ENCODE data around the gene DPP6. TPM values are rescaled to one million over a fixed set of nuclear protein-coding genes. Genes with fewer than 3 reads are reported as not detected.
A peak's percentile ranks its signal among the peaks of the same experiment; 100 is the strongest.
"Not testable (repeated sequence)": the region's sequence is repeated elsewhere in the genome, so short reads cannot be mapped to it uniquely, and the experiment has no call there.

DPP6 gene
- total RNA-seq, 2 donors from 2014 or later, result not detected

- H3K36me3 Mint-ChIP-seq (ENCODE audit: insufficient read depth in 2 of 2), result peaks cover 0 to 6% of the 10 kb centered on the region in 2 donors
- ATAC-seq (replicated peaks in 1 of 2), result peak; percentile 64 to 79
- DNase-seq, result peak; percentile 71 to 80
- no peaks in the 10 kb centered on the region for H3K9me3 Mint-ChIP-seq
- H3K4me3 Mint-ChIP-seq, result peak overlapping the region; percentile 98 to 99
- peaks cover 35% of the 10 kb centered on the region for H3K4me1 Mint-ChIP-seq (ENCODE audit: low read depth)
- H3K27me3 Mint-ChIP-seq (ENCODE audit: low read depth), result no peaks in the 10 kb centered on the region
- peak overlapping the region; percentile 99 for H3K27ac Mint-ChIP-seq
These were observed 875.5 kb downstream of the DPP6 start for GRCh38 chr7:154927624-154928125.

GRCh38 chr7:154928136-154929005, 876.2 kb downstream of the DPP6 start:
- peak; percentile 36 to 41 for DNase-seq
- peak overlapping the region; percentile 98 to 99 for H3K4me3 Mint-ChIP-seq
- peaks cover 2 to 10% of the 10 kb centered on the region in 2 donors for H3K36me3 Mint-ChIP-seq (ENCODE audit: insufficient read depth in 2 of 2)

DNA sequence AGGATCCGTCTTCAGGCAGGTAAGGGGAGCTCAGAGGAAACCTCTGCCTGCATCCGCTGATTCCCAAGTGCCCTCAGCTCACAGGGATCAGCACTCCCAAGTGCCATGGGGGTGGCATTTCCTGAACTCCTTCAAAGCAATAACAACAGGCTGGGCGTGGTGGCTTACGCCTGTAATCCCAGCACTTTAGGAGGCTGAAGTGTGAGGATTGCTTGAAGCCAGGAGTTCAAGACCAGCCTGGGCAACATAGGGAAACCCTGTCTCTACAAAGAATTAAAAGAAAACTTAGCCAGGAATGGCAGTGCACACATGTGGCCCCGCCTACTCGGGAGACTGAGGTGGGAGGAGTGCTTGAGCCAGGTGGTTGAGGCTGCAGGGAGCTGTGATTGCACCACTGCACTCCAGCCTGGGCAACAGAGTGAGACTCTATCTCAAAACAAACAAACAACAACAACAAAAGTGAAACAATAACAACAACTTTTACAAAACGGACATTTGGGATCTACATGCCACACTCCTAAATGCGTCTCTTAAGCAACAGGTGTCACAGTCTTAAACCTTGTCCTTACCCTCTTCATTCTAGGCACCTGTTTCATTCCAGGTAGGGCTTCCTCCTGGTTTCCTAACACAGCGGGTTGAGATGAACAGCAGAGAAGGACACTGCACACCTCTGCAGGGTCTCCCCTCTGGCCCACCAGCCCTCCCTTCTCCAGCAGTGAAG, 877.0 kb downstream of the DPP6 start:
- H3K9me3 Mint-ChIP-seq, result peaks cover 3% of the 10 kb centered on the region in 2 donors
- H3K36me3 Mint-ChIP-seq (ENCODE audit: insufficient read depth in 2 of 2), result peaks cover 6 to 16% of the 10 kb centered on the region in 2 donors
- DNase-seq (no peak), ATAC-seq (replicated peaks in 1 of 2) (peak in 1 of 2 donors; percentile 2)
- H3K4me3 Mint-ChIP-seq, result peak overlapping the region; percentile 98 to 99
- peak overlapping the region; percentile 99 for H3K27ac Mint-ChIP-seq
- H3K4me1 Mint-ChIP-seq (ENCODE audit: low read depth), result peaks cover 35% of the 10 kb centered on the region
- H3K27me3 Mint-ChIP-seq (ENCODE audit: low read depth), result no peaks in the 10 kb centered on the region

More at GRCh38 chr7:154928136-154929005, 876.2 kb downstream of the DPP6 start:
- Mint-ChIP-seq H3K27me3 (ENCODE audit: low read depth) (no peaks in the 10 kb centered on the region), H3K27ac (peak overlapping the region; percentile 99), H3K9me3 (no peaks in the 10 kb centered on the region), H3K4me1 (ENCODE audit: low read depth) (peaks cover 35% of the 10 kb centered on the region)
- ATAC-seq (replicated peaks in 1 of 2), result peak; percentile 77 to 78

DNA sequence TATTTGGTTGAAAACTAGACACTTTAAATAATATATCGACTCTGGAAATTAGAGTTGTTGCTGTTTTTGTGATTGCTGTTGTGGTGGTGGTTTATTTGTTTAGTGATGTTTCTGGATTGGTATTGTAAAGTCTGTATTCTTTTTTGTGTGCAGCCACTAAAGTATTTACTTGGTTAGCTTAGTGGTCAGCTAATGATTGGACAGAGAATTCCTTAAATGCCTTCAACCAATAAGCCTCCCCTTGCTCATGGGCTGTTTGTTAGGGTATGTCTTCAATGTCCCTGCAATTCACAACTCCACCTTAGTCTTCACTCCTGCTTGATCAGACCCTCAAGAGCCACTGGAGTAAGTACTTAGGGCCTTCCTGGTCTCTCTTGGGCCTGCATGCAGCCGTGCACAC, 879.7 kb downstream of the DPP6 start:
- H3K4me3 Mint-ChIP-seq, result no peak overlapping the region
- H3K9me3 Mint-ChIP-seq, result peaks cover 6 to 12% of the 10 kb centered on the region in 2 donors
- ATAC-seq (replicated peaks in 1 of 2) (no peak), DNase-seq (no peak)
- peaks cover 40% of the 10 kb centered on the region for H3K4me1 Mint-ChIP-seq (ENCODE audit: low read depth)
- peaks cover 11 to 31% of the 10 kb centered on the region in 2 donors for H3K36me3 Mint-ChIP-seq (ENCODE audit: insufficient read depth in 2 of 2)
- H3K27ac Mint-ChIP-seq, result no peak overlapping the region
- H3K27me3 Mint-ChIP-seq (ENCODE audit: low read depth), result no peaks in the 10 kb centered on the region

GRCh38 chr7:154934353-154934952, 882.3 kb downstream of the DPP6 start:
- not testable (repeated sequence) for ATAC-seq (replicated peaks in 1 of 2); H3K27ac Mint-ChIP-seq; H3K4me3 Mint-ChIP-seq; H3K27me3 Mint-ChIP-seq (ENCODE audit: low read depth); DNase-seq
- Mint-ChIP-seq H3K4me1 (ENCODE audit: low read depth) (peaks cover 23% of the 10 kb centered on the region), H3K9me3 (peaks cover 6 to 12% of the 10 kb centered on the region in 2 donors), H3K36me3 (ENCODE audit: insufficient read depth in 2 of 2) (peaks cover 11 to 31% of the 10 kb centered on the region in 2 donors)

DNA sequence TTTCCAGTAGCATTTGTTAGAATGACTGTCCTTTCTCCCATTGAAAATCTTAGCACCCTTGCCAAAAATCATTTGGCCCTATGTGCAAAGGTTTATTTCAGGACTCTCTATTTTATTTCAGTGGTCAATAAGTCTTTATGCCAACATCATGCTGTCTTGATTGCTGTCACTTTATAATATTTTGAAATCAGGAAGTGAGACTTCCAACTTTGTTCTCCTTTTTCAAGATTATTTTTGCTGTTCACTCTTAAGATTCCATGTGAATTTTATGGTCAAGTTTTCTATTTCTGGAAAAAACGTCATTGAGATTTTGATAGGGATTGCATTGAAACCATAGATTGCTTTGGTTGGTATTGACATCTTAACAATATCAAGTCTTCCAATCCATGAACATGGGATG, 885.6 kb downstream of the DPP6 start:
- Mint-ChIP-seq H3K9me3 (peaks cover 6 to 12% of the 10 kb centered on the region in 2 donors), H3K4me1 (ENCODE audit: low read depth) (peaks cover 5% of the 10 kb centered on the region), H3K4me3 (no peak overlapping the region), H3K27ac (no peak overlapping the region), H3K27me3 (ENCODE audit: low read depth) (no peaks in the 10 kb centered on the region), H3K36me3 (ENCODE audit: insufficient read depth in 2 of 2) (peaks cover 11 to 25% of the 10 kb centered on the region in 2 donors)
- ATAC-seq (replicated peaks in 1 of 2) (no peak), DNase-seq (no peak)

GRCh38 chr7:154942691-154943090, 890.5 kb downstream of the DPP6 start:
- peaks cover 0 to 7% of the 10 kb centered on the region in 2 donors for H3K36me3 Mint-ChIP-seq (ENCODE audit: insufficient read depth in 2 of 2)
- H3K4me1 Mint-ChIP-seq (ENCODE audit: low read depth), result no peaks in the 10 kb centered on the region
- ATAC-seq (replicated peaks in 1 of 2) (no peak), DNase-seq (no peak)
- H3K9me3 Mint-ChIP-seq, result no peaks in the 10 kb centered on the region
- no peak overlapping the region for H3K4me3 Mint-ChIP-seq
- H3K27me3 Mint-ChIP-seq (ENCODE audit: low read depth), result no peaks in the 10 kb centered on the region
- H3K27ac Mint-ChIP-seq, result no peak overlapping the region
